ENCODE results near the gene PLEKHA1.

PLEKHA1 gene

DNA sequence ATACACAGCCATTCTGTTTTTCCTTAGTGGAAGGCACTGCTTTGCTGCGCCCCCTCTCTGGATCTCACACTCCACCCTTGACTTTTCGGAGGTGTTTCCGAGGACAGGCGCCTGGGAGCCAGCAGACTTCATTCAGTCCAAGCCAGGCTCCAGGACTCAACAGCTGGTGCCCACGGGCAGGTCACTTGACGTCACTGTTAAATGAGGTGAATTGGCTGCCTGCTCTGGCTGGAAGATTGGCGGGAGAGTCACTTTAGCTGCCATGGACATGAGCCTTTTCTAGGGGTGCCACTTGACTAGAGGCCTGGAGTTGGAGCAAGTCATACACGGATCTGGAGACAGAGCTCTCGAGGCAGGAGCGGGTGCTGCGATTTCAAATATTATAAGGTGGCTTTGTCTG, 90.1 kb downstream of the PLEKHA1 start:
- no peaks in the 10 kb centered on the region for H3K27me3 ChIP-seq (replicated peaks; ENCODE audit: control insufficient read depth, insufficient read depth, low read length)
- DNase-seq (ENCODE audit: low read depth) = no peak
- H3K4me1 ChIP-seq (ENCODE audit: control insufficient read depth, insufficient read depth, low read length) = peaks cover 48% of the 10 kb centered on the region
- no peaks in the 10 kb centered on the region for H3K9me3 ChIP-seq (ENCODE audit: control insufficient read depth, low read length)
- H3K9ac ChIP-seq (ENCODE audit: low read length) = no peak overlapping the region
- no peaks in the 10 kb centered on the region for H3K36me3 ChIP-seq (ENCODE audit: control insufficient read depth, insufficient read depth, low read length, severe bottlenecking)
- H3K4me3 ChIP-seq (ENCODE audit: low read length) = no peak overlapping the region

- Histone ChIP-seq H3K4me1 (ENCODE audit: control insufficient read depth, insufficient read depth, low read length) (peaks cover 52% of the 10 kb centered on the region), H3K4me3 (ENCODE audit: low read length) (no peak overlapping the region)
- DNase-seq (ENCODE audit: low read depth) = no peak
Measured at GRCh38 chr10:122465401-122466040, 91.0 kb downstream of the PLEKHA1 start.

GRCh38 chr10:122466951-122467381, 92.5 kb downstream of the PLEKHA1 start:
- Histone ChIP-seq H3K36me3 (ENCODE audit: control insufficient read depth, insufficient read depth, low read length, severe bottlenecking) (no peaks in the 10 kb centered on the region), H3K4me1 (ENCODE audit: control insufficient read depth, insufficient read depth, low read length) (peaks cover 63% of the 10 kb centered on the region), H3K27me3 (replicated peaks; ENCODE audit: control insufficient read depth, insufficient read depth, low read length) (no peaks in the 10 kb centered on the region), H3K9me3 (ENCODE audit: control insufficient read depth, low read length) (no peaks in the 10 kb centered on the region), H3K9ac (ENCODE audit: low read length) (no peak overlapping the region), H3K4me3 (ENCODE audit: low read length) (no peak overlapping the region)
- DNase-seq (ENCODE audit: low read depth) = no peak

More at GRCh38 chr10:122465401-122466040, 91.0 kb downstream of the PLEKHA1 start:
- Histone ChIP-seq H3K27me3 (replicated peaks; ENCODE audit: control insufficient read depth, insufficient read depth, low read length) (no peaks in the 10 kb centered on the region), H3K9me3 (ENCODE audit: control insufficient read depth, low read length) (no peaks in the 10 kb centered on the region), H3K36me3 (ENCODE audit: control insufficient read depth, insufficient read depth, low read length, severe bottlenecking) (no peaks in the 10 kb centered on the region), H3K9ac (ENCODE audit: low read length) (peak overlapping the region; percentile 30)

DNA sequence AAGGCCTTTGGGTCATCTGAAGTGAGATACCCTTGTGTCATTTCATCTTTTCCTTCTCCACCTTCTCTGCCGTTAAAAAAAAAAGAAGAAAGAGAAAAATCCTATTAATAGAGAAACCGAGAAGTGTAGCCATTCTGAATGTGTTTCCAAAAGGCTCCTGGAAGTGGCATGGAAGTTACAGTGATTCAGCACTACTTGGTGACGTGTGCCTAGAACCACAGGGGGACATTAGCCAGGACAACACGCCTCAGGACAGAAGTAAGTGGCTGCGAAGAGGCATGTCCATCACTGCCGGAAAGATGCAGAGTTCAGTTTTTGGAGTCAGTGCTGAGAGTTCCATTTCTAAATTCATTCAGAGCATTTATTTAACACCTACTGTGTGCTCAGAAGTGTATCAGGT, 93.2 kb downstream of the PLEKHA1 start:
- Histone ChIP-seq H3K9me3 (ENCODE audit: control insufficient read depth, low read length) (no peaks in the 10 kb centered on the region), H3K36me3 (ENCODE audit: control insufficient read depth, insufficient read depth, low read length, severe bottlenecking) (no peaks in the 10 kb centered on the region), H3K9ac (ENCODE audit: low read length) (no peak overlapping the region), H3K4me3 (ENCODE audit: low read length) (no peak overlapping the region), H3K4me1 (ENCODE audit: control insufficient read depth, insufficient read depth, low read length) (peaks cover 63% of the 10 kb centered on the region), H3K27me3 (replicated peaks; ENCODE audit: control insufficient read depth, insufficient read depth, low read length) (no peaks in the 10 kb centered on the region)
- DNase-seq (ENCODE audit: low read depth) = no peak

GRCh38 chr10:122468307-122468925, 93.9 kb downstream of the PLEKHA1 start:
- DNase-seq (ENCODE audit: low read depth) = no peak
- Histone ChIP-seq H3K4me3 (ENCODE audit: low read length) (peak overlapping the region; percentile 28), H3K27me3 (replicated peaks; ENCODE audit: control insufficient read depth, insufficient read depth, low read length) (no peaks in the 10 kb centered on the region)

GRCh38 chr10:122468926-122469781, 94.6 kb downstream of the PLEKHA1 start:
- no peaks in the 10 kb centered on the region for H3K36me3 ChIP-seq (ENCODE audit: control insufficient read depth, insufficient read depth, low read length, severe bottlenecking)
- peaks cover 52% of the 10 kb centered on the region for H3K4me1 ChIP-seq (ENCODE audit: control insufficient read depth, insufficient read depth, low read length)
- H3K9ac ChIP-seq (ENCODE audit: low read length) = peak overlapping the region; percentile 42
- H3K4me3 ChIP-seq (ENCODE audit: low read length) = peak overlapping the region; percentile 28
- no peaks in the 10 kb centered on the region for H3K27me3 ChIP-seq (replicated peaks; ENCODE audit: control insufficient read depth, insufficient read depth, low read length)
- DNase-seq (ENCODE audit: low read depth) = peak; percentile 91
- no peaks in the 10 kb centered on the region for H3K9me3 ChIP-seq (ENCODE audit: control insufficient read depth, low read length)

More at GRCh38 chr10:122468307-122468925, 93.9 kb downstream of the PLEKHA1 start:
- H3K36me3 ChIP-seq (ENCODE audit: control insufficient read depth, insufficient read depth, low read length, severe bottlenecking) = no peaks in the 10 kb centered on the region
- H3K9me3 ChIP-seq (ENCODE audit: control insufficient read depth, low read length) = no peaks in the 10 kb centered on the region
- H3K4me1 ChIP-seq (ENCODE audit: control insufficient read depth, insufficient read depth, low read length) = peaks cover 58% of the 10 kb centered on the region
- H3K9ac ChIP-seq (ENCODE audit: low read length) = peak overlapping the region; percentile 41

- peak overlapping the region; percentile 42 for H3K9ac ChIP-seq (ENCODE audit: low read length)
- no peaks in the 10 kb centered on the region for H3K36me3 ChIP-seq (ENCODE audit: control insufficient read depth, insufficient read depth, low read length, severe bottlenecking)
- no peaks in the 10 kb centered on the region for H3K9me3 ChIP-seq (ENCODE audit: control insufficient read depth, low read length)
- H3K27me3 ChIP-seq (replicated peaks; ENCODE audit: control insufficient read depth, insufficient read depth, low read length) = no peaks in the 10 kb centered on the region
- no peak for DNase-seq (ENCODE audit: low read depth)
- no peak overlapping the region for H3K4me3 ChIP-seq (ENCODE audit: low read length)
- H3K4me1 ChIP-seq (ENCODE audit: control insufficient read depth, insufficient read depth, low read length) = peaks cover 52% of the 10 kb centered on the region
Measured at GRCh38 chr10:122469848-122470247, 95.3 kb downstream of the PLEKHA1 start.

DNA sequence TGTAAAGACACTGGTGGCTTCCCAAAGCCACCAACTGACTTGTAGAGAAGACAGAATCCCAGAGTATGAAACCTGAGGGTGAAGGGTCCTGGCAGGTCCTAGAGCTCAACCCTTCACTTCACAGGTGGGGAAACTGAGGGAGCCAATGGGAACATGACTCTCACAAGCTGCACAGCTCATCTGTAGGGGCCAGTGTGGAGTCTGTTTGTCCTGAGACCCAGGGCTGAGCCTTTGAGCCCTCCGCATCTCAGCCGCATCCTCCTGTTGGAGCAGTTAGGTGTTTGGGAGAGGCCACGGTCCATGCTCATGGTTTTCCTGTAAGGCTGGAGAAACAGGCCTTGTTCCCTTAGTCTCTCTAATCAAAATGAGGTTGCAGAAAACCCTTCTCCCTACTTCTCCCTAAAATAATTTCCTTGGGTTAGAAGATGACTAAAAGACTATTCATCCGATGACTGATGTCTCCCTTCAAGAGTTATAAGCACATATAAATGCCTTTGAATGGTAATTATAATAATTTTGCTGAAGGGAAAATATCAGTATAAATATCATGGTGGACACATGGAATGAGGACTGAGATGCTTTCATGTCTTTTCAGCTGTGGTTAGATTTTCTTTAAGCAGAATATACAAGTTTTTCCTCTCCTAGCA, 97.1 kb downstream of the PLEKHA1 start:
- no peak for DNase-seq (ENCODE audit: low read depth)
- peaks cover 62% of the 10 kb centered on the region for H3K4me1 ChIP-seq (ENCODE audit: control insufficient read depth, insufficient read depth, low read length)
- H3K36me3 ChIP-seq (ENCODE audit: control insufficient read depth, insufficient read depth, low read length, severe bottlenecking) = no peaks in the 10 kb centered on the region
- H3K9me3 ChIP-seq (ENCODE audit: control insufficient read depth, low read length) = no peaks in the 10 kb centered on the region
- H3K27me3 ChIP-seq (replicated peaks; ENCODE audit: control insufficient read depth, insufficient read depth, low read length) = no peaks in the 10 kb centered on the region
- no peak overlapping the region for H3K4me3 ChIP-seq (ENCODE audit: low read length)
- no peak overlapping the region for H3K9ac ChIP-seq (ENCODE audit: low read length)

GRCh38 chr10:122473116-122473515, 98.6 kb downstream of the PLEKHA1 start:
- no peaks in the 10 kb centered on the region for H3K36me3 ChIP-seq (ENCODE audit: control insufficient read depth, insufficient read depth, low read length, severe bottlenecking)
- H3K4me3 ChIP-seq (ENCODE audit: low read length) = no peak overlapping the region
- no peak for DNase-seq (ENCODE audit: low read depth)
- H3K9ac ChIP-seq (ENCODE audit: low read length) = no peak overlapping the region
- H3K27me3 ChIP-seq (replicated peaks; ENCODE audit: control insufficient read depth, insufficient read depth, low read length) = no peaks in the 10 kb centered on the region
- no peaks in the 10 kb centered on the region for H3K9me3 ChIP-seq (ENCODE audit: control insufficient read depth, low read length)
- peaks cover 65% of the 10 kb centered on the region for H3K4me1 ChIP-seq (ENCODE audit: control insufficient read depth, insufficient read depth, low read length)

DNA sequence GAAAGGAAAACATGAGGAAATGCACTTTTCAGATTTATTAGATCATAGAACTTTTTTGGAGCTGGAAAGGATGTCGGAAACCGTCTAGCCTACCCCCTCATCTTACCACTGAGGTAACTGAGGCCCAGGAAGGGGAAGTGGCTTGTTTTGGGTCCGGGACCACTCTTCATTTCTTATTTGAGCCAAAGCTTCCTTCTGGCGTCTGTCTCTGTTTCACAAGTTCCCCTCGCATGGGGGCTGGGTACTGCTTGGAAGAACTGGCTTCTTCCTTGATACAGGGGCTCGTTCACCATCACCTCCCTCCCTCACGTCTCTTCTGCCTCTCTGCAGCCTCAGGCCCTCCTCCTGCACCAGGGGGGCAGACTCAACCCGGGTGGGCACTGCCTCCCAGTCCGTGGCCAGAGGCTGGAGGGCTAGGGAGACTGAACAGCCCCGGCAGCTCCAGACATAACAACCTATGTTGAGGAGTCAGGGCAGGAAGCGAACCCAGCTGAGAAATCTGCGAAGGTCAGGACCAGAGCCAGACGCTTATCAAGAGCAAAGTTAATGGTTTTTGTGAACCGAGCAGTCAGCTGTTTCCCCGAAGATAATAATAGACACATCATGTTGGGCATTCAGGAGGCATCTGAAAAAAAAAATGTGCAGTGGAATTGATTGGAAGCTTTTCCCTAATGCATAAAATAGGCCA, 99.8 kb downstream of the PLEKHA1 start:
- H3K27me3 ChIP-seq (replicated peaks; ENCODE audit: control insufficient read depth, insufficient read depth, low read length) = no peaks in the 10 kb centered on the region
- H3K4me1 ChIP-seq (ENCODE audit: control insufficient read depth, insufficient read depth, low read length) = peaks cover 56% of the 10 kb centered on the region
- no peaks in the 10 kb centered on the region for H3K9me3 ChIP-seq (ENCODE audit: control insufficient read depth, low read length)
- no peaks in the 10 kb centered on the region for H3K36me3 ChIP-seq (ENCODE audit: control insufficient read depth, insufficient read depth, low read length, severe bottlenecking)
- no peak overlapping the region for H3K9ac ChIP-seq (ENCODE audit: low read length)
- H3K4me3 ChIP-seq (ENCODE audit: low read length) = no peak overlapping the region
- no peak for DNase-seq (ENCODE audit: low read depth)
